Subcutaneous adipose tissue (tissue), 4 donors: Measurements from ENCODE around the gene GLRX2. TPM values are rescaled to one million over a fixed set of nuclear protein-coding genes. Genes with fewer than 3 reads are reported as not detected.

Source experiments
- CTCF ChIP-seq: fragments of 450-650 bp; IDR thresholded peaks from one replicate; pipeline ENCODE4 v1.5.1; 2016; ENCODE audit warnings: low read depth, mild to moderate bottlenecking, control low read depth, antibody characterized with exemption, moderate library complexity
- total RNA-seq, 4 donors: library from RNA; depleted of rRNA; stranded (reverse); fragments of >200 nt; gene quantifications; one replicate each; pipeline ENCODE4 v1.1.0, GENCODE V29; 2016

GLRX2 gene
- total RNA-seq, 4 donors from 2014 or later, result 7.7 to 20.2 (median 8.5) TPM

- no peak for TF ChIP-seq CTCF
These were observed 26.1 kb upstream of the GLRX2 start for GRCh38 chr1:193131266-193131860.

GRCh38 chr1:193125369-193125768, 20.2 kb upstream of the GLRX2 start:
- no peak for TF ChIP-seq CTCF

GRCh38 chr1:193123751-193124150, 18.5 kb upstream of the GLRX2 start:
- TF ChIP-seq CTCF, result no peak

- no peak for TF ChIP-seq CTCF
These were observed 16.7 kb upstream of the GLRX2 start, which contains the start of gene CDC73 for GRCh38 chr1:193121616-193122593. CDC73 (plus strand) TSS chr1:193122031; CDS start chr1:193122201, 170 bp downstream.

- no peak for TF ChIP-seq CTCF
These were observed 15.5 kb upstream of the GLRX2 start for GRCh38 chr1:193120604-193121166.

GRCh38 chr1:193118803-193119730, 13.9 kb upstream of the GLRX2 start:
- no peak for TF ChIP-seq CTCF
